Upper lobe of right lung (tissue), 1 donor: ENCODE results near the gene EIF1B. TPM values are rescaled to one million over a fixed set of nuclear protein-coding genes. Genes with fewer than 3 reads are reported as not detected.

ENCODE experiments used
- ATAC-seq: fragments of 200-7000 bp; cut with Tn5 transposase; one replicate; pipeline ENCODE4 v1.9.1; 2020; ENCODE audit warnings: mild to moderate bottlenecking, moderate library complexity
- DNase-seq: peaks from one replicate; pipeline ENCODE4 v3.0.0-alpha.2; 2020
- H3K27ac ChIP-seq: fragments of 200-600 bp; one replicate; pipeline ENCODE4 v1.8.0; 2022
- H3K27me3 ChIP-seq: fragments of 200-600 bp; one replicate; pipeline ENCODE4 v1.8.0; 2022; ENCODE audit warnings: mild to moderate bottlenecking
- H3K36me3 ChIP-seq: fragments of 200-600 bp; one replicate; pipeline ENCODE4 v1.8.0; 2022
- H3K4me1 ChIP-seq: fragments of 200-600 bp; one replicate; pipeline ENCODE4 v1.8.0; 2022
- H3K4me3 ChIP-seq: fragments of 200-600 bp; one replicate; pipeline ENCODE4 v1.8.0; 2022; ENCODE audit warnings: mild to moderate bottlenecking
- H3K9me3 ChIP-seq: fragments of 200-600 bp; one replicate; pipeline ENCODE4 v1.8.0; 2022
- CTCF ChIP-seq: fragments of 200-600 bp; IDR thresholded peaks from one replicate; pipeline ENCODE4 v1.8.0; 2022; ENCODE audit warnings: antibody characterized with exemption
- intact Hi-C: fragments of 100-400 bp; cut with DNase I; formaldehyde crosslinking; loops from one replicate; pipeline ENCODE4 v1.11.0; 2022
- total RNA-seq: library from RNA; stranded (reverse); fragmentation: NEBNext Ultra II Directional; extraction: Animal tissue kit (Norgen Biotek cat#: 25700); gene quantifications from one replicate; pipeline ENCODE4 v1.2.1, GENCODE V29; 2021
- donor health status: DM: no; HTN: yes; CAD: no; lungs with severe emphysema.

The EIF1B gene
- total RNA-seq, 1 donor from 2014 or later, result 54.4 TPM

GRCh38 chr3:40317061-40317855 is 7.8 kb downstream of the EIF1B start:
- ATAC-seq (peak; percentile 80), DNase-seq (no peak)
- TF ChIP-seq CTCF, result peak; percentile 88
- no peaks in the 10 kb centered on the region for H3K27me3 ChIP-seq
- intact Hi-C loops, result loop anchor here (5.0 kb wide), 1 partner anchor 125 kb away; no protein-coding TSS in a partner anchor
- H3K9me3 ChIP-seq, result no peaks in the 10 kb centered on the region
- H3K27ac ChIP-seq, result no peak overlapping the region
- peaks cover 6% of the 10 kb centered on the region for H3K4me1 ChIP-seq
- no peak overlapping the region for H3K4me3 ChIP-seq
- peaks cover 19% of the 10 kb centered on the region for H3K36me3 ChIP-seq

GRCh38 chr3:40321818-40322217 is 12.3 kb downstream of the EIF1B start:
- no peak overlapping the region for H3K27ac ChIP-seq
- H3K27me3 ChIP-seq, result no peaks in the 10 kb centered on the region
- H3K36me3 ChIP-seq, result no peaks in the 10 kb centered on the region
- no peaks in the 10 kb centered on the region for H3K4me1 ChIP-seq
- no peak for DNase-seq
- H3K9me3 ChIP-seq, result no peaks in the 10 kb centered on the region
- no peak for ATAC-seq
- H3K4me3 ChIP-seq, result no peak overlapping the region
- no peak for TF ChIP-seq CTCF
- intact Hi-C loops, result no loop called here

GRCh38 chr3:40323946-40324345 is 14.4 kb downstream of the EIF1B start:
- intact Hi-C loops, result no loop called here
- DNase-seq (no peak), ATAC-seq (no peak)
- Histone ChIP-seq H3K27ac (no peak overlapping the region), H3K4me1 (no peaks in the 10 kb centered on the region), H3K4me3 (no peak overlapping the region), H3K9me3 (no peaks in the 10 kb centered on the region), H3K36me3 (no peaks in the 10 kb centered on the region), H3K27me3 (no peaks in the 10 kb centered on the region)
- no peak for TF ChIP-seq CTCF

GRCh38 chr3:40324621-40325020 is 15.1 kb downstream of the EIF1B start:
- TF ChIP-seq CTCF, result no peak
- intact Hi-C loops, result no loop called here
- no peak overlapping the region for H3K27ac ChIP-seq
- no peaks in the 10 kb centered on the region for H3K9me3 ChIP-seq
- ATAC-seq, result no peak
- no peaks in the 10 kb centered on the region for H3K27me3 ChIP-seq
- DNase-seq, result no peak
- H3K36me3 ChIP-seq, result no peaks in the 10 kb centered on the region
- H3K4me3 ChIP-seq, result no peak overlapping the region
- H3K4me1 ChIP-seq, result no peaks in the 10 kb centered on the region

GRCh38 chr3:40325465-40325864 is 16.0 kb downstream of the EIF1B start:
- no peaks in the 10 kb centered on the region for H3K4me1 ChIP-seq
- H3K9me3 ChIP-seq, result no peaks in the 10 kb centered on the region
- no peaks in the 10 kb centered on the region for H3K36me3 ChIP-seq
- intact Hi-C loops, result no loop called here
- H3K27ac ChIP-seq, result no peak overlapping the region
- H3K4me3 ChIP-seq, result no peak overlapping the region
- TF ChIP-seq CTCF, result no peak
- ATAC-seq (no peak), DNase-seq (no peak)
- H3K27me3 ChIP-seq, result no peaks in the 10 kb centered on the region
